PFSK-1 (cell line): Measurements from ENCODE around the gene NEGR1.

Experiments used
- POLR2AphosphoS5 ChIP-seq: IDR thresholded peaks from 2 replicates; pipeline ENCODE4 v1.6.1; 2012; ENCODE audit warnings: low read depth, mild to moderate bottlenecking, control low read depth, low read length, moderate library complexity
- TAF1 ChIP-seq: IDR thresholded peaks from 2 replicates; pipeline ENCODE4 v1.6.1; 2012; ENCODE audit warnings: low read length, control low read depth, borderline replicate concordance; ENCODE audit not compliant: insufficient read depth

DNA sequence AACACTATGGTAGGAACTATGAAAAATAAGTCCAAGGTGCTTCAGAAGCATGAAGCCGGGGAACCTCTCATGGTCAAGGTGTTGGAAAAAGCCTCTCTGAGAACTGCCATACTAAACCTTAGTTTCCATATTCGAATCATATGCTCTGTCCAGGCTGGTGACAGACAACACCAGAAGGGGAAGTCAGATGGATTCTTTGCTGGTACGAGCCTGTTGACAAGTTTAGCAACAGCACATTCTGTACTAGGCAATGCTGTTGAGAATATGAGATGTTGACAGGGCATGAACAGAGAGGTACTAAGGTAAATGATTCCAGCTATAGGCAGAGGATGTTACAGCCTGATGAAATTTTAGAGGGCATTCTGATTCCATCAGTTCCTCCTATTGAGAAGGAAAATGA lies 740.2 kb downstream of the NEGR1 start:
- TF ChIP-seq POLR2AphosphoS5: no peak
- no peak for TF ChIP-seq TAF1
